HG02642 (cell line): Measurements from ENCODE around the gene SLC39A11.
"Not testable (repeated sequence)": the region's sequence is repeated elsewhere in the genome, so short reads cannot be mapped to it uniquely, and the experiment has no call there.

Source experiments
- ATAC-seq: cut with Tn5 transposase; IDR thresholded peaks from one replicate; pipeline ENCODE4 v1.9.1; 2021; ENCODE audit warnings: mild to moderate bottlenecking; ENCODE audit not compliant: unreplicated experiment, poor library complexity

SLC39A11 gene

GRCh38 chr17:73112246-73112645, 19.8 kb upstream of the SLC39A11 start:
- no peak for ATAC-seq

DNA sequence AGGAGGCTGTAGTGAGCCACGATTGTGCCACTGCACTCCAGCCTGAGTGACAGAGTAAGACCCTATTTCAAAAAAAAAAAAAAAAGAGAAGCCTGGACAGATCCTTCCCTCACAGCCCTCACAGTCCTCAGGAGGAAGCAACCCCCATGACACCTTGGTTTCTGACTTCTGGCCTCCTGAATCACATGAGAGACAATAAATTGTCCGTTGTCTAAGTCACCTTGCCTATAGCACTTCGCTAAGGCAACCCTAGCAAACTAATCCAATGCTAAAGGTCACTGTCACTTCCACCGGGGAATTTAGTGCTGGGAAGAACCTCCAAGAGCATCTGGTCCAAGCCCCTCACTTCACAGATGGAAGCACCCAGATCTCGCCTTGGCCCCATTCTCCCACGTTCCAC, 18.9 kb upstream of the SLC39A11 start:
- no peak for ATAC-seq

DNA sequence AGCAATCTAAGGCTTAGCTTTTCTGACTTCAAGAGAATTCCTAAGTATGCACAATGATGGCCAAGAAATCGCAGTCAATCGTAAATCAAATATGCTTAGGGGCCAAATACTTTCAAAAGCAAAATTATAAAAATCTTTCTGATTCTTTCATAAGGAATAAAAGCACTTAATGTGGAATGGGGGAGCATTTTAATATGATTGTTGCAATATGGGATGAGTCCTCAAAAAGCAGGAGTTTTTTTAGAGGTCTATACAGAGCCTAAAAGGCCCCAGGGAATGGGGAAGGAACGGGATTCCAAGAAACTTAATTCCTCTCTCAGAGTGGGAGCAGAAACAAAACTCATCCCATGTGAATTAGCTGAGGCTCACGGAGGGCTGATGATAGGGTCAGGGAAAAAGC, 14.7 kb upstream of the SLC39A11 start:
- ATAC-seq: no peak

DNA sequence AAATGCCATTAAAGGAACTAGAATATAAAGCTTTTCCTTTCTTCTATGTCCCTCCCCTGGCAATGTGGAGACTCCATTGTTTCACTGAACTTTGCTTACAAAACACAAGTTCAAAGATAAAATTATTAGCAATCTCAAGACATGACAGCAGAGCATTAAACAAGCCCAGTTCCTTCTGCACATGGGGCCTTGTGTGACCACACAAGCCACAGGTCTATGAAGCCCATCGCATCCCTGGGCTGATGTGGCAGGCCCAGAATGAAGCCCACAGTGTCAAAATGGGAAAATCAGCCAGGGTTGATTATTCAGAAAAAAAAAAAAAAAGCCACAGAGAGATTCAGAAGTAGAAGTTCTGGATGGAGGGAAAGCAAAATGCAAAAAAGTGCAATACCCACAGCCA, 12.9 kb upstream of the SLC39A11 start:
- ATAC-seq: no peak

GRCh38 chr17:73104450-73104849, 12.0 kb upstream of the SLC39A11 start:
- ATAC-seq: no peak

GRCh38 chr17:73103641-73104335, 11.3 kb upstream of the SLC39A11 start:
- no peak for ATAC-seq

DNA sequence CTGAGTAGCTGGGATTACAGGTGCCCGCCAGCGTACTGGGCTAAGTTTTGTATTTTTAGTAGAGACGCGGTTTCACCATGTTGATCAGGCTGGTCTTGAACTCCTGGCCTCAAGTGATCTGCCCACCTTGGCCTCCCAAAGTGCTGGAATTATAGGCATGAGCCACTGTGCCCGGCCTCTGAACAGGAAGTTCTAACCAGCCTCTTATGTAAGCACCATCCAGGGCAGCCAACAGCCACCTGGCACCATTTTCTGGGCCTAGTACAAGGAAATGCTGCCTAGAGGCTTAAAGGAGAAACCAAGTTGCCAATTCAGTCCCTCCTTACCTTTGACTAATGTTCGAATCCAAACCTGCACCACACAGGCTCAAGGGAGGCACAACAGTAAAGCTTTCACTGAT, 8.5 kb upstream of the SLC39A11 start:
- no peak for ATAC-seq

GRCh38 chr17:73100363-73100762, 7.9 kb upstream of the SLC39A11 start:
- no peak for ATAC-seq

GRCh38 chr17:73099511-73099910, 7.0 kb upstream of the SLC39A11 start:
- no peak for ATAC-seq

GRCh38 chr17:73098919-73099318, 6.4 kb upstream of the SLC39A11 start:
- ATAC-seq: no peak

DNA sequence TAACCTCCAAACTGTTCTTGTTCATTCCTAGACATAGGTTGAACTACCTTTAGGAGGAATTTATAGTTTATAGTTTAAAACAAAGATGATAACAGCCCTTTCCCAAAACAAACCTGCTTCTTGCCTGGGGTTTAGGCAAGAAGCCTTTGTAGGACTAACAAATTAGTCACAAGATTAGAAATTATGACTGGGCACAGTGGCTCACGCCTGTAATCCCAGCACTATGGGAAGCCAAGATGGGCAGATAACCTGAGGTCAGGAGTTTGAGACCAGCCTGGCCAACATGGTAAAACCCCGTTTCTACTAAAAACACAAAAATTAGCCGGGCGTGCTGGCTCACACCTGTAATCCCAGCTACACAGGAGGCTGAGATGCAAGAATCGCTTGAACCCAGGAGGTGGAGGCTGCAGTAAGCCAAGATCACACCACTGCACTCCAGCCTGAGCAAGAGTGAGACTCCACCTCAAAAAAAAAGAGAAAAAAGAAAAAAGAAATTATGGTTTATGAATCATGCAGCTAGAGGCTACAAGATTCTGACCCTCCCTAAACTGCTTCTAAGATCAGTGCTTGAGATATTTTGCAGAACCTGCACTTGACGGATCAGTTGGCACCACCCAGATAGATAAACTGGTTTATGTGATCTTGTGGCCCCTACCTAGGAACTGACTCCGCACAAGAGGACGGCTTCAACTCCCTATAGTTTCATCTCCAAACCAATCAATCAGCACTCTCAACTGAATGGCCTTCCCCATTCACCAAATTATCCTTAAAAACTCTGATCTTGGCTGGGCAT, 5.7 kb upstream of the SLC39A11 start:
- not testable (repeated sequence) for ATAC-seq

GRCh38 chr17:73096866-73097265, 4.4 kb upstream of the SLC39A11 start:
- ATAC-seq: no peak

DNA sequence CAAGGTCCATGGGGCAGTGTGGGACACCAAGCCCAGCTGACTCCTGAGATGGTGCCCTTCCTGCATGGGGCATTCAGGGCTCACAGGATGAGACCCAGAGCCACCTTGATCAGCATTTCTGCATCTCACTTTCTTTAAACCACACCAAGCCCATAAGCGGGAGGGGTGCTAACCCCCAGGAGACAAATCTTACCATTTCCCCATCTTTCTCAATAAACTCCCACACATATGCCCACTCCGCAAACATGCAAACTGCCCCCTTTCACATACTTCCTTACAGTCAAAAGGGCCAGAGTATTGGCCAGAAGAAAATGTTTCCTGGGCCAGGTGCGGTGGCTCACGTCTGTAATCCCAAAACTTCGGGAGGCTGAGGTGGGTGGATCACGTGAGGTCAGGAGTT, 3.7 kb upstream of the SLC39A11 start:
- no peak for ATAC-seq

GRCh38 chr17:73093286-73093685, 798 bp upstream of the SLC39A11 start:
- no peak for ATAC-seq

GRCh38 chr17:73091770-73092522, 542 bp downstream of the SLC39A11 start:
- ATAC-seq: no peak

- no peak for ATAC-seq
These were observed 1.1 kb downstream of the SLC39A11 start for GRCh38 chr17:73091410-73091769.

- ATAC-seq: no peak
These were observed 1.9 kb downstream of the SLC39A11 start for GRCh38 chr17:73090396-73091202.

GRCh38 chr17:73089322-73090317, 2.9 kb downstream of the SLC39A11 start:
- no peak for ATAC-seq

DNA sequence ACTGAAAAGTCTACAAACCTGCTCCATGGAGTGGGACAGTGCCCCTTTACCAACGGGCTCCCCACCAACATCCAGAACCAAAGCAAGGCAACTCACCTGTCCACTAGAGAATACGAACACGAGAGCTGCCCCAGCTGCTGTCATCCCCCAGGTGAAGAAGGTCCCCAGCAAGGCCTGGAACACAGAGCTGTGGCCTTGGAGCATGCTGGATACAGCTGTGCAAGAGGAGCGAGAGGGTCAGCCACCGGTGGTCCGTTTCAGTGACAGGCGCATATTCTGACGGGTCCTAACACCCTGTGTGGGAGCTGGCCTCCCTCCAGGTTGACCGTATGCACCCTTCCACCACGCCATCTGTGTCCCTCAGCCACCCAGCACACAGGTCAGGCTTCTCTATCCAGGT, 3.9 kb downstream of the SLC39A11 start:
- ATAC-seq: no peak
